Measurements from ENCODE around the gene PTPRG.

The PTPRG gene

GRCh38 chr3:61687663-61688306 lies 126.4 kb downstream of the PTPRG start:
- Histone ChIP-seq H3K36me3 (ENCODE audit: insufficient read depth) (no peaks in the 10 kb centered on the region), H3K4me1 (ENCODE audit: low read depth, poor library complexity, severe bottlenecking) (no peaks in the 10 kb centered on the region), H2AFZ (ENCODE audit: low read depth) (no peak overlapping the region), H3K79me2 (ENCODE audit: insufficient read depth, low read depth) (no peaks in the 10 kb centered on the region), H3K27me3 (ENCODE audit: insufficient read depth, low read depth) (no peaks in the 10 kb centered on the region), H3K9ac (no peak overlapping the region), H3K27ac (no peak overlapping the region), H3K4me2 (no peak overlapping the region), H3K4me3 (IDR thresholded peaks at IDR 0.05; ENCODE audit: insufficient read depth, low read depth, low read length) (no peak overlapping the region), H4K20me1 (ENCODE audit: insufficient read depth) (no peaks in the 10 kb centered on the region)
- TF ChIP-seq CTCF (conservative IDR thresholded peaks at IDR 0.05; ENCODE audit: low read depth, low read length): no peak

GRCh38 chr3:61688307-61688984 lies 127.1 kb downstream of the PTPRG start:
- H4K20me1 ChIP-seq (ENCODE audit: insufficient read depth): no peaks in the 10 kb centered on the region
- H3K4me3 ChIP-seq (IDR thresholded peaks at IDR 0.05; ENCODE audit: insufficient read depth, low read depth, low read length): no peak overlapping the region
- H3K9ac ChIP-seq: no peak overlapping the region
- H3K79me2 ChIP-seq (ENCODE audit: insufficient read depth, low read depth): no peaks in the 10 kb centered on the region
- H3K27ac ChIP-seq: no peak overlapping the region
- no peak for TF ChIP-seq CTCF (conservative IDR thresholded peaks at IDR 0.05; ENCODE audit: low read depth, low read length)
- H3K27me3 ChIP-seq (ENCODE audit: insufficient read depth, low read depth): no peaks in the 10 kb centered on the region
- no peak overlapping the region for H2AFZ ChIP-seq (ENCODE audit: low read depth)
- no peak overlapping the region for H3K4me2 ChIP-seq
- H3K36me3 ChIP-seq (ENCODE audit: insufficient read depth): no peaks in the 10 kb centered on the region
- H3K4me1 ChIP-seq (ENCODE audit: low read depth, poor library complexity, severe bottlenecking): no peaks in the 10 kb centered on the region

- Histone ChIP-seq H3K4me3 (IDR thresholded peaks at IDR 0.05; ENCODE audit: insufficient read depth, low read depth, low read length) (no peak overlapping the region), H3K9ac (no peak overlapping the region), H3K27me3 (ENCODE audit: insufficient read depth, low read depth) (no peaks in the 10 kb centered on the region), H2AFZ (ENCODE audit: low read depth) (no peak overlapping the region), H3K36me3 (ENCODE audit: insufficient read depth) (no peaks in the 10 kb centered on the region), H3K27ac (no peak overlapping the region), H4K20me1 (ENCODE audit: insufficient read depth) (no peaks in the 10 kb centered on the region), H3K79me2 (ENCODE audit: insufficient read depth, low read depth) (no peaks in the 10 kb centered on the region), H3K4me2 (no peak overlapping the region), H3K4me1 (ENCODE audit: low read depth, poor library complexity, severe bottlenecking) (no peaks in the 10 kb centered on the region)
- TF ChIP-seq CTCF (conservative IDR thresholded peaks at IDR 0.05; ENCODE audit: low read depth, low read length): no peak
Observed at GRCh38 chr3:61690016-61690415, 128.6 kb downstream of the PTPRG start.

- Histone ChIP-seq H3K27me3 (ENCODE audit: insufficient read depth, low read depth) (no peaks in the 10 kb centered on the region), H3K27ac (no peak overlapping the region), H3K79me2 (ENCODE audit: insufficient read depth, low read depth) (no peaks in the 10 kb centered on the region), H4K20me1 (ENCODE audit: insufficient read depth) (no peaks in the 10 kb centered on the region), H3K4me1 (ENCODE audit: low read depth, poor library complexity, severe bottlenecking) (no peaks in the 10 kb centered on the region), H3K4me3 (IDR thresholded peaks at IDR 0.05; ENCODE audit: insufficient read depth, low read depth, low read length) (no peak overlapping the region), H3K36me3 (ENCODE audit: insufficient read depth) (no peaks in the 10 kb centered on the region), H2AFZ (ENCODE audit: low read depth) (no peak overlapping the region), H3K9ac (no peak overlapping the region), H3K4me2 (no peak overlapping the region)
- no peak for TF ChIP-seq CTCF (conservative IDR thresholded peaks at IDR 0.05; ENCODE audit: low read depth, low read length)
Observed at GRCh38 chr3:61691466-61691865, 130.1 kb downstream of the PTPRG start.
